ENCODE results near the gene LEMD1.
"Not testable (repeated sequence)": the region's sequence is repeated elsewhere in the genome, so short reads cannot be mapped to it uniquely, and the experiment has no call there.

Gene LEMD1

DNA sequence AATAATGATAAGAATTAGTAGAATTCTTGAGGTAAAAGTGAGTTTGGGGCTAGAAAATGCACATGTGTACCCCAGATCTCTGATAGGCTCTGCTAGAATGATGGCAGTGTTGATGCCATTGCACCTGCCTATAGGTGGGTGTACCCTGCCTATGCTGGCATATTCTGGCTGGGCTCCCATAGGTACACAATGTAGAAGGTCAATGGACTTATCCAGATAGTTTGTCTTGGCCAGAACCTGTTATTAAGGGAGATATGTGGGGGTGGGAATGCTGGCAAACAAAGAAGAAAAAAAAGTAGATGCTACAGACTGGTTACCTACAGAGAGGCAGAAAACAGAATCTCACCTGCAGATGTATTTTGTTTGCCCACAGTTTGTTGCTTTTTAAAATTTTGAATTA lies 51.1 kb downstream of the LEMD1 start:
- H3K27me3 Mint-ChIP-seq (ENCODE audit: low read depth), result peaks cover 57% of the 10 kb centered on the region
- H3K27ac Mint-ChIP-seq, result no peak overlapping the region
- H3K9me3 Mint-ChIP-seq, result no peaks in the 10 kb centered on the region
- H3K4me3 Mint-ChIP-seq, result no peak overlapping the region
- H3K36me3 Mint-ChIP-seq (ENCODE audit: low read depth), result no peaks in the 10 kb centered on the region
- H3K4me1 Mint-ChIP-seq (ENCODE audit: low read depth), result peaks cover 10% of the 10 kb centered on the region

DNA sequence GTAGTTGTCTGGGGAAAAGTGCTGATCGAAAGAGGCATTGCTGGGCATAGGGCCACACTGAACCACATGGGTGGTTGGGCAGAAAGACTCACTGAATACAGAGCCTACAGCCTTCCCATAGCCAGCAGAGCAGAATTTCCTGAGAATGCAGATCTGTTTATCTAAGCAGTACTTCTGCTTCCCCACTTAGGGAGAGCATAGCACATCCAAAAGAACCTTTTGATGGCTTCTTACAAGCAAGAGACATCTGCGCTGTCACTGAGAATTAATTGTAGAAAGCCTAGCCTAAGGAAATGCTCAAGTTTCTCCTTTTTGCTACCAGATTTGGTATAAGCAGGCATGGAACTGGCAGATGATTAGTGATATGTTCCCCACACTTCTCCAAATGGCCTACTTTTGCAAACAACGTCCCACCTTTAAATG lies 52.1 kb downstream of the LEMD1 start:
- H3K27me3 Mint-ChIP-seq (ENCODE audit: low read depth), result peaks cover 57% of the 10 kb centered on the region
- H3K9me3 Mint-ChIP-seq, result no peaks in the 10 kb centered on the region
- H3K27ac Mint-ChIP-seq, result no peak overlapping the region
- H3K4me1 Mint-ChIP-seq (ENCODE audit: low read depth), result peaks cover 10% of the 10 kb centered on the region
- no peaks in the 10 kb centered on the region for H3K36me3 Mint-ChIP-seq (ENCODE audit: low read depth)
- H3K4me3 Mint-ChIP-seq, result no peak overlapping the region

DNA sequence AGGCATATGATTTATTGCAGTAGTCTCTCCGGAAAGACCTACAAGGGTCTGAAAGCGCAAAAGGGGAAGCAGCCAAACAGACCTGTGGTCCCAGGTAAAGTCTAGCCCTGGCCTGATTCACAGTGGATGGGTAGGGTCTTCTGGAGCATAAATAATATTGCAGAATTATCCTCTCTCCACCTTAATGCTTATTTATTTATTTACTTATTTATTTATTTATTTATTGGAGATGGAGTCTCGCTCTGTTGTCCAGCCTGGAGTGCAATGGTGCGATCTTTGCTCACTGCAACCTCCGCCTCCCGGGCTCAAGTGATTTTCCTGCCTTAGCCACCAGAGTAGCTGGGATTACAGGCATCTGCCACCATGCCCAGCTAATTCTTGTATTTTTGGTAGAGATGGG lies 53.4 kb downstream of the LEMD1 start:
- Mint-ChIP-seq H3K27ac (no peak overlapping the region), H3K4me1 (ENCODE audit: low read depth) (no peaks in the 10 kb centered on the region), H3K27me3 (ENCODE audit: low read depth) (peaks cover 45% of the 10 kb centered on the region), H3K36me3 (ENCODE audit: low read depth) (no peaks in the 10 kb centered on the region), H3K9me3 (no peaks in the 10 kb centered on the region), H3K4me3 (no peak overlapping the region)

DNA sequence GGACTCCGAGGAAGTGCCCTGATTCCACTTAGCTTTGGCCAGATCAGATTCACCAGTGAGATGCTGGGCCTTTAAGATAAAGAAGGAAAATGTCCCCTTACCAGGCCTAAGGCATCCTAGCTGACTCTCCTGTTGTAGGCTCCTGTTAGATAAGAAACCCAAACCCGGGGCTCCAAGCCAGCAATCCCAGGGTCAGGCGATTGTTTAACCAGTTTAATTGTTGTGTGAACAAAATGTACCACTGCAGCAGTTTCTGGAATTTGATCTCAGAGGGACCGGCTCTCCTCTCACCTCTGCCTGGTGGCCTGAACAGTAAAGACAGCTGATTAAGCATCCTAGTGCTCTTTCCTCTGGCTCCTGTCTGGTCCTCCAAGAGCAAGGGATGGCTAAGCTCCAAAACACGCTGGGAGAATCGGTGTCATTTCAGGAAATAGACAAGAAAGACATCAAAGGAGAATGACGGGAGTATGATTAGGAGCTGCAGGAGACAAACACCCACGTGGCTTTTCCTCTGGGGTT lies 55.9 kb downstream of the LEMD1 start:
- Mint-ChIP-seq H3K27ac (no peak overlapping the region), H3K4me3 (no peak overlapping the region), H3K4me1 (ENCODE audit: low read depth) (no peaks in the 10 kb centered on the region), H3K36me3 (ENCODE audit: low read depth) (no peaks in the 10 kb centered on the region), H3K9me3 (no peaks in the 10 kb centered on the region), H3K27me3 (ENCODE audit: low read depth) (peaks cover 44% of the 10 kb centered on the region)

DNA sequence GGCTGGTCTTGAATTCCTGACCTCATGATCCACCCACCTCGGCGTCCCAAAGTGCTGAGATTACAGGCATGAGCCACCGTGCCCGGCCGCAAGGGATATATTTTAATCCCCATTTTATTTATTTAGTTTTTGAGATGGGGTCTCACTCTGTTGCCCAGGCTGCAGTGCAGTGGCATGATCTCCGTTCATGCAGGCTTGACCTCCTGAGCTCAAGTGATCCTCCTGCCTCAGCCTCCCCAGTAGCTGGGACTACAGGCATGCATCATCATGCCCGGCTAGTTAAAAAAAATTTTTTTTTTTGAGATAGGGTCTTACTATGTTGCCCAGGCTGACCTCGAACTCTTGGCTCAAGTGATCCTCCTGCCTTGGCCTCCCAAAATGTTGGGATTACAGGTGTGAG lies 56.8 kb downstream of the LEMD1 start:
- not testable (repeated sequence) for H3K4me3 Mint-ChIP-seq; H3K27ac Mint-ChIP-seq; H3K9me3 Mint-ChIP-seq; H3K4me1 Mint-ChIP-seq (ENCODE audit: low read depth); H3K36me3 Mint-ChIP-seq (ENCODE audit: low read depth)
- peaks cover 44% of the 10 kb centered on the region for H3K27me3 Mint-ChIP-seq (ENCODE audit: low read depth)

DNA sequence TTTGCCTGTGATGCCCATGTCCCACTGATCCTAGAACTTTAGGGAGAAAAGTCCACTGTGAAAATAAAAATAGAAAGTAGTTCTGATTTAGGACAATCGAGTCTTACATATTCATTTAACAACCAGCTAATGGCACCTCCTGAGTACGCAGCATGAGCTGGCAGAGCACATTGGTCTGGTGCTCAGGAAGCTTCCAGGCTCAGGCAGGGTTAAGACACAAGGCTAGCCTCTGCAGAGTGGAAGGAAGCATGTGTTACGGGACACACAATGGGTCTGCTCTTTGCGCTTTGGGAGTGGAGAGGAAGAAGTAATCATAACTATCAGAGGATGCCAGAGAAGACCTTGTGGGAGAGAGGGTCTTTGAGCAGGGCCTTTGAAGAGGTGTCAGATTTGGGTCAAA lies 61.0 kb downstream of the LEMD1 start:
- no peaks in the 10 kb centered on the region for H3K36me3 Mint-ChIP-seq (ENCODE audit: low read depth)
- H3K27ac Mint-ChIP-seq, result no peak overlapping the region
- no peak overlapping the region for H3K4me3 Mint-ChIP-seq
- no peaks in the 10 kb centered on the region for H3K4me1 Mint-ChIP-seq (ENCODE audit: low read depth)
- peaks cover 44% of the 10 kb centered on the region for H3K27me3 Mint-ChIP-seq (ENCODE audit: low read depth)
- H3K9me3 Mint-ChIP-seq, result no peaks in the 10 kb centered on the region

DNA sequence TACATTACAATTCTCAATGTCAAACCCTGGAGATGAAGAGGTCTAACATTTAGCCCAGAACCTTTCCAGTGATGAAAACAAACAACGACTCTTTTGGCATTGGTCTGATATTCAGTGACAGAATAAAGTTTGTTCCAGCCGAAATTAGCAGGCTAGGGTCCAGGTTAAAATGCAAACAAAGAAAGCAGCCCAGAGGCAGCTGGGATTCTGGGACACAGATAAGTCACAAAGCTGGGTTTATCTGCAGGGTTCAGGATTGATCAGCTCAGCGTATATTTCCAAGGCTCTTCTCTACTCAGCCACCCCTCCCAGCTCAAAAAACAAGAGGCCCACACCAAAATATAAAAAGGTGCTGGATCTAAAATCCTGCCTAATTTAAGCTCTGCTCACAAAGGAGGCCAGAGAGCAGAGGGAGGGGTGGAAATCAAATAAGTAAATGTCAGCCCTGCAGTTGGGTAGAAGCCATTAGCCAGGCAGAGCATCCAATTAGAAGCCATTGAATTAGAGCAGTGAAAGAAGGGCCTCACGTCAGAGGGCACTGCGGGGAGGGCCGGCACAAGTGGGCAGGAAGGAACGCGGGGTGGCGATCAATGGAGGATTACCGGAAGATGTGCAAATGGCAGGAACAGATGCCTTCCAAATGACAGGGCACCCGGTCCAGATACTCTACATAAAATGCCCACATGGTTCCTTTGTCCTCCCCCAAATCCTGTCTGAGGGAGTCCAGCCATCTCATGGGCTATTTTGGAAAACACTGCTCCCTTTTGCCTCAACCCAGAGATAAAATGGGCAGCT lies 61.9 kb downstream of the LEMD1 start:
- no peaks in the 10 kb centered on the region for H3K36me3 Mint-ChIP-seq (ENCODE audit: low read depth)
- no peaks in the 10 kb centered on the region for H3K4me1 Mint-ChIP-seq (ENCODE audit: low read depth)
- H3K4me3 Mint-ChIP-seq, result no peak overlapping the region
- H3K27ac Mint-ChIP-seq, result no peak overlapping the region
- peaks cover 40% of the 10 kb centered on the region for H3K27me3 Mint-ChIP-seq (ENCODE audit: low read depth)
- H3K9me3 Mint-ChIP-seq, result no peaks in the 10 kb centered on the region

DNA sequence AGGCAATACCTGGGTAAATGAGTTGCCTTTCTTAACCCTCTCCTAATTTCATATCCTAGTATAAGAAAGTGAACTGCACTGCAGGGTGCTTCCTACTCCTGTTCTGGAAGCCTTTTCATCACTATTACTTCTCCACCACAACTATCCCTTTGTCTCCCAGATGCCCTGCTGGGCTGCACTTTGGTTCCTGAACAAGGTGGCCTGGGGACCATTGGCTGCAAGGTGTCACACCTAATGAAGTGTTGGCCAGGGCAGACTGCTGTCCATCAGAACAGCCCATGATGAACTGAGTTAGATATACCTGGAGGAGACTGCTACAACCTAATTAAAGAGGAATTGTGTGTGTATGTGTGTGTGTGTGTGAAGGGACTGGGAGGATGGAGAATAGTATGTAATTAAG lies 63.3 kb downstream of the LEMD1 start:
- H3K27me3 Mint-ChIP-seq (ENCODE audit: low read depth), result peaks cover 41% of the 10 kb centered on the region
- no peak overlapping the region for H3K4me3 Mint-ChIP-seq

DNA sequence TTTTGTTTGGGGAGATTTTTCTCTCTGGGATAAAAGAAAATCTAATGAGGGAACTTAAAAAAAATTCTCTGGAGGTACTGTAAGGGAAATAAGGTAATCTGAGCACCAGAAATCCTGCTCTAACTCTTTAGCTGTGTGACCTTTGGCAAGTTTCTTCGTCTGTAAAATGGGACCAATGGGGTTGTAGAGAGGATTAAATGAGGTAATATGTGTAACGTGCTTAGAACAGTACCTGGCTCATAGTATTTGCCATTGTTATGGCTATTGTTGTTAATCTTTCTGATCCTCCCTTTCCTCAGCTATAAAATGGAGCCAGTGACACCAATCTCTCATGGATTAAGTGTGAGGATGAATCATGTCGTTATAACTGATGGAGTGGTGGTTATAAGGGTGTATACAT lies 64.3 kb downstream of the LEMD1 start:
- no peaks in the 10 kb centered on the region for H3K36me3 Mint-ChIP-seq (ENCODE audit: low read depth)
- H3K9me3 Mint-ChIP-seq, result no peaks in the 10 kb centered on the region
- H3K4me3 Mint-ChIP-seq, result no peak overlapping the region
- peaks cover 41% of the 10 kb centered on the region for H3K27me3 Mint-ChIP-seq (ENCODE audit: low read depth)
- H3K4me1 Mint-ChIP-seq (ENCODE audit: low read depth), result no peaks in the 10 kb centered on the region
- H3K27ac Mint-ChIP-seq, result no peak overlapping the region

More for the DNA sequence above, 63.3 kb downstream of the LEMD1 start:
- no peaks in the 10 kb centered on the region for H3K9me3 Mint-ChIP-seq
- no peak overlapping the region for H3K27ac Mint-ChIP-seq
- H3K4me1 Mint-ChIP-seq (ENCODE audit: low read depth), result no peaks in the 10 kb centered on the region
- H3K36me3 Mint-ChIP-seq (ENCODE audit: low read depth), result no peaks in the 10 kb centered on the region

DNA sequence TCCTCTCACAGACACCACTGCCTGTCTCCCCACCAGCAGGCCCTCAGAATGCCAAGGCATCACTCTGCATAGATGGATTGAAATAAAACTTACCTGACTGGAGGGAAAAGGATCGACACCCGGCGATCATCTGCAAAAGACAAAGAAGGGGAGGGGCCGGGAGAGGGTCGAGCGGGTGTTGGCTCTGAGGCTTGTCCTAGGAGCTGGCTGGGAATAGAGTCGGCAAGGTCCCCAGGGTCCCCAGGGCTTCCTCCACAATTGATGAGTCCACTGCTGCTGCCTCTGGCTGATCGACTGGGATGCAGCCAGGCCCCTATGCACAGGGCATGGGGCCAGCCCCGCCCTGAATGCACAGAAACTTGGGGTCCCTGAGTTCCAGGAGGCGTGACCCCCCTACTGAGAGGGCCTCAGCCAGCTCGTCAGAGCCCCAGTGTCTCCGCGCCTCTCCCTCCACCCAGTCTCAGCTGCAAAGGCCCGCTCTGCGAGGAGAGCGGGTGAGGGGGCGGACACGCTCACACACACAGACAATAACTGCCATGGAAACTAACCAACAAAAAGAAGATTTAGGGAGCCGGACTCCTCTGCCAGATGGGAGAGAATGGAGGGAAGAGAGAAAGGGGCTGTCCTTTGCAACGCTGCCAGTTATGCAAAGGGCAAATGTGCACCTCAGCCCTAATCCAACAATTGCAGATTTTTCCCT lies 65.3 kb downstream of the LEMD1 start, which contains the start of gene KLHDC8A:
Gene KLHDC8A (minus strand): TSS at position 483 of the 700 bp plus-strand sequence. CDS start 13,318 bp downstream, outside the sequence.
- no peak within 1 kb of the TSS for H3K27ac Mint-ChIP-seq
- peaks cover 34% of the 10 kb centered on the region for H3K27me3 Mint-ChIP-seq (ENCODE audit: low read depth)
- H3K4me1 Mint-ChIP-seq (ENCODE audit: low read depth), result no peaks in the 10 kb centered on the region
- H3K9me3 Mint-ChIP-seq, result no peaks in the 10 kb centered on the region
- no peaks in the 10 kb centered on the region for H3K36me3 Mint-ChIP-seq (ENCODE audit: low read depth)
- no peak within 1 kb of the TSS for H3K4me3 Mint-ChIP-seq

DNA sequence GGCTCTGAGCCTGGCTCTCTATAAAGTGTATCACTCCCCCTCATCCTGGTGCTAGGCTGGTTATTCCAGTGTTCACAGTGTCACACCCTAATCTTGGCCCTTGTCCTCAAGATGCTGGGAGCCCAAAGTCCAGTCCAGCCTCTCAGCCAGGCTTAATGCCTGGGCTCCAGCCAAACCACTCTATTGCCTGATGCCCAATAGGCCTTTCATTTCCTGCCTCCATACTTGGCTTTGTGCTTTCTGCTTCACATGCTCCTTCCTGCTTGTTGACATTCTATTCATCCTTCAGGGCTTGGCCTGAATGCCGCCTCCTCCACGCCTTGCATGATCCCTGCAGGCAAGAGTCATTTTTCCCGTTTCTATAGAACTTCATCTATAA lies 66.8 kb downstream of the LEMD1 start:
- Mint-ChIP-seq H3K27ac (no peak overlapping the region), H3K27me3 (ENCODE audit: low read depth) (peaks cover 23% of the 10 kb centered on the region), H3K4me3 (no peak overlapping the region), H3K36me3 (ENCODE audit: low read depth) (no peaks in the 10 kb centered on the region), H3K4me1 (ENCODE audit: low read depth) (no peaks in the 10 kb centered on the region), H3K9me3 (no peaks in the 10 kb centered on the region)

DNA sequence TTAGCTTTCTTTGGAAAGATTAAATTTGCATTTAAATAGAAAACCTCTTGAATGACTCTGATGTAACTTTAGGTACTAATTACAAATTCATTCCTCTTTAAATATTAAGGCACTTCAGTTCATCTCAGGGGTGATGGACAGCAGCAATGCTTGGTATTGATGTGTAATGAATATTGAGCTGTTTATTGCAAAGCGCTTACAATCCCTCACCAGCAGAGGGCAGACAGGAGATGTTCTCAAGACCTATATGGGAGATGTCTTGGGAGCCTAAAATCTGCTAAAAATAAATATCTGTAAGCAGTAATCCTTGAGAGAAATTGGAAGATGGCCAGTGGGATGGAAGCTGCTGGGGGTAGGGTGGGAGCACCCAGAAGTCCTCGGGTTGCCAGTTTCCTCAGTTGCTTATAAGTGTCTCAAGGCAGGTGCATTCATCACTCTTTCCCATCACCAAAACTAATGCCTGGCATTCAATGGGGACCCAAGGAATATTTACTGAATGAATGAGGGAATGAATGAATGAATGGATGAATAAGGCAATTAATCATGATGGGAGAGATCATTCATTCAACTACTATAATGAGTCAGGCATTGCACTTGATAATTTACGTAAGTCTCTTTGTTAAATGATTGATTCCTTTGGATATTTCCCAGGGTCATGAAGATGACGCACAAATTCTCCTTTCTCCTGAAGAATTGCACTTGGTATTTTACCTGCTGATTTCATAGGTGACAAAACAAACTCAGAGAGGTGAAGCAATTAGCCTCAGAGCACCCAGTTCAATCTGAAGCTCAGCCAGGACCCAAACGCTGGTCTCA lies 67.4 kb downstream of the LEMD1 start:
- Mint-ChIP-seq H3K36me3 (ENCODE audit: low read depth) (no peaks in the 10 kb centered on the region), H3K9me3 (no peaks in the 10 kb centered on the region), H3K27me3 (ENCODE audit: low read depth) (peaks cover 24% of the 10 kb centered on the region), H3K4me1 (ENCODE audit: low read depth) (no peaks in the 10 kb centered on the region), H3K27ac (no peak overlapping the region), H3K4me3 (no peak overlapping the region)

DNA sequence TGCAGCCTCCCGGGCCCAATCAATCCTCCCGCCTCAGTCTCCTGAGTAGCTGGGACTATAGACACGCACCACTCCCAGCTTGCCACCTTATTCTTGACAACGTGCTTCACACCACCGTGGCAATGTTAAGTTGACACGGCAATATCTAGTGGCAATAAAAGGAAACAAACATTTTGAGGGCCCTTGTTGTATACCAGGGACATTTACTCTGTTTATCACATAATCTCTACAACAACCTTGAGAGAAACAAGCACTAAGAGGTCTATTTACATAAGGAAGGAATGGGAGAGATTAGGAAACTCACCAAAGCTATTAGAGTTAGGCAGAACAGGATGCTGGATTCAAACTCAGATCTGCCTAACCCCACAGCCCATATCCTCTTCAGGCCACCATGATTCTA lies 68.2 kb downstream of the LEMD1 start:
- no peak overlapping the region for H3K4me3 Mint-ChIP-seq
- H3K27ac Mint-ChIP-seq, result no peak overlapping the region
- no peaks in the 10 kb centered on the region for H3K36me3 Mint-ChIP-seq (ENCODE audit: low read depth)
- no peaks in the 10 kb centered on the region for H3K4me1 Mint-ChIP-seq (ENCODE audit: low read depth)
- no peaks in the 10 kb centered on the region for H3K9me3 Mint-ChIP-seq
- H3K27me3 Mint-ChIP-seq (ENCODE audit: low read depth), result peaks cover 26% of the 10 kb centered on the region

DNA sequence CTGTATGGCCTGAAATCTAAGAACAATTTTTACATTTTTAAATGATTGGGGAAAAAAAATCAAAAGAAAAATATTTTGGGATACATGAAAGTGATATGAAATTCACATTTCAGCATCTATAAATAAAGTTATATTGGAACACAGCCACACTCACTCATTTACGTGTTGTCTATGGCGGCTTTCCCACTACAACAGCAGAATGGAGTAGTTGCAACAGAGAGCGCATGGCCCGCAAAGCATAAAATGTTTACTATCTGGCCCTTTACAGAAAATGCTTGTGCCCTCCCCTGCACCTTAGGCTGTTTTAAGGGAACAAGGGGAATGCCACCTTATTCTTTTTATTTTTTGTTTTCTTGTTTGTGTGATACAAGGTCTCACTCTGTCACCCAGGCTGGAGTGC lies 68.7 kb downstream of the LEMD1 start:
- H3K4me1 Mint-ChIP-seq (ENCODE audit: low read depth), result no peaks in the 10 kb centered on the region

More for the DNA sequence above, 68.7 kb downstream of the LEMD1 start:
- no peak overlapping the region for H3K4me3 Mint-ChIP-seq
- H3K9me3 Mint-ChIP-seq, result no peaks in the 10 kb centered on the region
- no peak overlapping the region for H3K27ac Mint-ChIP-seq
- no peaks in the 10 kb centered on the region for H3K36me3 Mint-ChIP-seq (ENCODE audit: low read depth)
- peaks cover 27% of the 10 kb centered on the region for H3K27me3 Mint-ChIP-seq (ENCODE audit: low read depth)
